Amniotic stem cell (primary cell): ENCODE results near the gene ZCWPW1.
A peak's percentile ranks its signal among the peaks of the same experiment; 100 is the strongest.

Source experiments
- DNase-seq: peaks from one replicate; lab custom pipeline; 2025; lab: John Stamatoyannopoulos, UW

ZCWPW1 gene, protein sequence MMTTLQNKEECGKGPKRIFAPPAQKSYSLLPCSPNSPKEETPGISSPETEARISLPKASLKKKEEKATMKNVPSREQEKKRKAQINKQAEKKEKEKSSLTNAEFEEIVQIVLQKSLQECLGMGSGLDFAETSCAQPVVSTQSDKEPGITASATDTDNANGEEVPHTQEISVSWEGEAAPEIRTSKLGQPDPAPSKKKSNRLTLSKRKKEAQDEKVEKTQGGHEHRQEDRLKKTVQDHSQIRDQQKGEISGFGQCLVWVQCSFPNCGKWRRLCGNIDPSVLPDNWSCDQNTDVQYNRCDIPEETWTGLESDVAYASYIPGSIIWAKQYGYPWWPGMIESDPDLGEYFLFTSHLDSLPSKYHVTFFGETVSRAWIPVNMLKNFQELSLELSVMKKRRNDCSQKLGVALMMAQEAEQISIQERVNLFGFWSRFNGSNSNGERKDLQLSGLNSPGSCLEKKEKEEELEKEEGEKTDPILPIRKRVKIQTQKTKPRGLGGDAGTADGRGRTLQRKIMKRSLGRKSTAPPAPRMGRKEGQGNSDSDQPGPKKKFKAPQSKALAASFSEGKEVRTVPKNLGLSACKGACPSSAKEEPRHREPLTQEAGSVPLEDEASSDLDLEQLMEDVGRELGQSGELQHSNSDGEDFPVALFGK

DNA sequence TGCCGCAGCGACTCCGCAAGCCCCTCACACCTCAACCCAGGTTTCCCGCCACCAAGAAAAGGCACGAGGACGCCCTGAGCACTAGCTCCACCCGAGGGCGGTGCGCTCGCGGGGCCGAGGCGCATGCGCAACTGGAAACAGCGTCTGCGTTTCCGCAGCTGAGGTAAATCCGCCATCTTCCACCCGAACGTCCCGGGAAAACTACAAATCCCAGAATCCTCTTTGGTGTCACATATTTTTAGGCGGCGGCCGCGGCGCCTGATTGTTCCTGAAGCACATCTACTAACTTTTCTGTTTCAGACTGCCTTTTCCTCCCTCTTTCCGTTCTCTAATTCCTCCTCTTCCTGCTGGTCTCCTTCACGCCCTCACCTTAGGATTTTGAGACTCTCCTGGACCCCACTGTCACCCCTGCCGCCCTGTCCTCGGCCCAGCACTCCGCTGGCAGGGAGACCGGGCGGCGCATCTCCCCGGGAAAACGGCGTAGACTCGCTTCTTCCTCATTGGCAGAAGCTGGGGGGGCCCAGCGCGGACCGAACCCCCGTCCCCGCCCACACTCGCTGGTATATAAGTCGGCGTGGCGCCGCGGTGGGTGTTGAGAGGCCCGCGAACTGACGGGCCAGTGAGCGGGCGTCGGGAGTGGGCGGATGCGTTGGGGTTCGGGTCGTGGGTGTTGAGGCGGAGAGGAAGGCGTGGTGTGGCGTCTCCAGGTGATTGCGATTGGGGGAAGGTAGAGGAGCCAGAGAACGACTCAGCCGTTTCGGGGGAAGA is at the start of gene ZCWPW1:
TSS of gene ZCWPW1 (minus strand) at position 505 of the 768 bp plus-strand sequence. CDS start 8,054 bp downstream, outside the sequence.
- DNase-seq, result peak; percentile 91

DNA sequence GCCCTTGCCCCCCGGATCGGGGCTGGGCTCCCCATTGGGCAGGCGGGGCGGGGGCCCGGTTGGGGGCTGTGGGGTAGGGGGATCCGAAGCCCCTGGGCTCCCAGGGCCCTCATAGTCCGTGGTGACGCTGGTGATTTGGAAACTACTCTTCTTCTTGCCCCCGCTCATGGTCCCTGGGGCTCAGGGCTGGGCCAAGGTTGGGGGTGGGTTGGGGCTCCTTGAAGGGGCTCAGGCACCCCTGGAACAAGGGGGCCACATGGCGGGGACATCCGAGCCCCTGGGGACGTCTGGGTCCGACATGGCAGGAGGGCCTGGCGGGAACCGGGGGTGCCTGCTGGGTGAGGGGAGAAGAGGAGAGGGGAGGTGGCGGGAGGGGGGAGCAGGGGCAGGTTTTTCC is 49.4 kb upstream of the ZCWPW1 start:
- DNase-seq, result no peak

DNA sequence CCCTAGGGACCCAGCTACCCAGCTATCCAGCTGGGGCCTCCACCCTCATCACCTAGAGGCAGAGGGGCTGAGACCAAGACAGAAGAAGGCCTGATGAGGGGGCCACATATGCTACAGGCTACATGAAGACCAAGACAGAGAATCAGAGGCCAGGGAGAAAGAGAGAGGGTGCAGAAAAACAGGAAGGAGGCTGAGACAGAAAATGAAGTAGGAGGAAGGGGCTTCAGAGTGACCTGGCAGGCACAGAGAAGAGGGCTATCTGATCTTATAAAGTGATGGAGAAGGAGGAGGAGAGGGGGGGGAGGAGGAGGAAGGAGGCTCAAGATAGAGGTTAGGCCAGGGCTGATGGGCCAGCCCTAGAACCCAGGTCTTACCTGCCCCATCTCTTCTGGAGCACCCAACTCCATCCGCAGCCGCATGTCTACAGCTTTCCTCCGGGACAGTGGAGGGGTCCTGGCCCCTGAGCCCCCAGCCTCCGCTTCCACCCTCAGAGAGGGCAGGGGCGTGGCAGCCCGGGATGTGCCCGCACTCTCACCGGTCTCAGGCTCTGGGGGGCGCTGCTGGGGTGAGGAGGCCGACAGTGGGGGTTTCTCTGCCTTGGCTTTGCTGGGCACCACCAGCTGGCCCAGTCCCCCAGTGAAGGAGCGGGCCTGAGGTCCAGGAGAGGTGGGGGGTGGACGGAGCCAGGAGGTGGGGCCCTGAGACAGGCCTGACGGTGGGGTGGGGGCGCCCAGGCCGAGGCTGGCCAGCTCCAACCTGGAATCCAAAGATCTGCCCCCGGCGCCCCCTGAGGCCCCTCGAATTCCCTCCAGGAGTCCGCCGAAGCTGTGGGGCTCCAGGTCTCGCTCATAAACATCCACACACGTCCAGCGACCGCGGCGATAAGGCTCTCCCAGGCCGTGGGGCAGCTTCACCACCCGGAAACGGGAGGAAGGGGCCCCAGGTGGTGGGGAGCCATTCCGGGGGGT is 48.7 kb upstream of the ZCWPW1 start:
- no peak for DNase-seq

DNA sequence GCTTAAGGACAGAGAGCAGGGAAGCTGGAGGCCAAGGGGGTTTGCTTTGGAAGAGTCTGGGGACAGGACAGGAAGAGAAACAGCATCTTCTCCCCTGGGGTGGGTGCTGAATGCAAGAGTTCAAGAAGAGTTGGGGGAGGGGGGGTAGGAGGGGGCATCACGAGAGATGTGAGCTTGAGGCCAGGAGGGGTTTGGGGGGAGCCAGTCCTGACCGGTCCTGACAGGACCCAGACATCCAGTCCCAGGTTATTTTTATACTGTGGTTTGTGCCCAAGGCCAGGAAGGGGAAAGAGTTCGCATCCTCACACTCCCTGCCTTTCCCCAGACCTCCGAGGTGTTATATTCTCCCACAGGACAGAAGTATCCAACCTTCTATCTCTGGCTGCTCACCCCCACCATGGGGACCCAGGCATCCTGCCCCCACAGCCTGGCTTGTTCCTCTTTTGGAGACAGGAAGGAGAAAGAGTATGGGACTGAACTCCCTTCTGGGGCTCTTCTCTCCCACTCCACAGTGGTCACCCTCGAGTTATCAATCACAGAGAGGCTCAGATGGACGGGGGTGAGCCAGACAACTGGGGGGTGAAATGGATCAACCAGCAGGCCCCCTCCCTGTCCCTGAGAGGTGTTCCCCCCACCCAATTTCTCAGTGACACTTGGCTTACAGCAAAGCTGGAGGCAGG is 47.7 kb upstream of the ZCWPW1 start:
- no peak for DNase-seq

DNA sequence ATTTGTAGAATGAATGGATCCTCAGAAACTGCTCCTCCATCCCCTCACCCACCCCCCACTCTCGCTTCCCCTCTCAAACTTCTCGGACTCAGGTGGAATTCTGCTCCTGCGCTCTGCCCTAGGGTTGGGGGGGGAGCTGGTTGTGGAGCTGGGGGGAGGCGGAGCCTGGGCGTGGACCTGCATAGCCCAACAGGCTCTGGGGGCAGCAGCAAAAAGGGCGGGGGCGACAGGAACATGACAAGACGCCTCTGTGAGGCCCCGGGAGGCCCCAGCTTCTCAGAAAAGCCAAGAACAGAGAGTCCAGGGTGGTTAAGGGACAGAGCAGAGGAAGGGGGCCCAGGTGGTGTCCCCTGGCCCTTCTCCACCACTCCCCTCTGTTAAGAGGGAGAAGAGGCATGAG is 47.0 kb upstream of the ZCWPW1 start:
- no peak for DNase-seq

DNA sequence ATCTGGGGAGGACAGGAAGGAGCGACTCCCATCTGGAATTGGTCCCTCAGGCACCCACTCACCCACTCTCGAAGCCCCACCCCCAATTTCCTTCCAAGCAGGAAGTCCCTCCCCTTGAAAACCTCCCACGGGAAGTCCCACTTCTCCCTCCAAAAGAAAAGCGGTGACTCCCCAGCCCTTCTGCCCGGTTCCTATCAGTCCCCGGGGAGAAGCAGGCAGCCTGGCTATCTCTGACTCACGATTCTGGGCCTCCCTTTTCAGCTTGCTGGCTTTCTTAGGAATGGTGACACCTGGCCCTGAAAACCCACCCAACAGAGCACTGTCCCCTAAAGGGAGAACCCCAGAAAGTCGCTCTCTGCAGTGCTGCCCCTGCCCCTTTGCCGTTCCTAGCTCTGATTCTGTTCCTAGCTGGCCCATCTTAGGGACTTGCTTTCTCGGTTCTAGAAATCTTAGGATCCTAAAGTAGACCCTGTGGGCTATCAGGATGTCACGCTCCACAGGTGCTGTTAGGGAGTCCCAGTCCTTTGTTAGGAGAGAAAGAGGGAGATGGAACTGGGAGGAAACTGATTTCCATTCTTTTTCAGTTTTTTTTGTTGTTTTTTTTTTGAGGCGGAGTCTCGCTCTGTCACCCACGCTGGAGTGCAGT is 44.5 kb upstream of the ZCWPW1 start:
- DNase-seq, result no peak

DNA sequence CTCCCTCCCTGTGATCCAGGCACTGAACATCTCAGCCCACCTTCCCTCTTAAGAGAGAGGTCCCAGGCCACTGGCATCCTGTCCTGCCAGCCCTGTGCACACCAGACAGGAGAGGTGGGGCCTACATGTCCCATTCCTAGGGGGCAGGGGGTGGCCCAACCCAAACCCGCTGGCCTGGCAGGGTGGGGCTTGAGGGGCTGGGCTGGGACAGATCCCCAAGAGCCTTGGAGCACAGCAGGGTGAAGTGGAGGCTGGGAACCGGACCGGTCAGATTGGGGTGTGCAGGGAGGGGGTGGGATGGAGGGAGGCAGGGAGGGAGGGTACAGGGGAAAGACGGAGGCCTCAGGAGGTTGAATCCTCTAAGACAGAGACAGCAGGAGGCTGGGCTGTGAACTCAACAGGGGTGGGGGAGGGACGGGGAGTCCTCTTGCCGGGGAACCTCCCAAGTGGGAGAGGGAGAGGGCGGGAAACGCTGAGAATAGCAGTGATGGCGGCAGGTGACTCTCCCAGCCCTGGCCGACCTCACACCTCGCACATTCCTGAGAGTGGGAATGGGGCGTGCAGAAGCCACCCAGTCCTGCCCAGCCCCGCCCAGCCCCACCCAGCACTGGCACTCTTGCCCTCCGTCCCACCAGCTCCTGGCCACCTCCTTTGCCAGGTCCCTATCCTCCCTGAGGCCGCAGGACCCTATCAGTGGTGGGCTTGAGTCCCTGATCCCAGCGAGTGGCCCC is 43.8 kb upstream of the ZCWPW1 start:
- DNase-seq, result no peak

DNA sequence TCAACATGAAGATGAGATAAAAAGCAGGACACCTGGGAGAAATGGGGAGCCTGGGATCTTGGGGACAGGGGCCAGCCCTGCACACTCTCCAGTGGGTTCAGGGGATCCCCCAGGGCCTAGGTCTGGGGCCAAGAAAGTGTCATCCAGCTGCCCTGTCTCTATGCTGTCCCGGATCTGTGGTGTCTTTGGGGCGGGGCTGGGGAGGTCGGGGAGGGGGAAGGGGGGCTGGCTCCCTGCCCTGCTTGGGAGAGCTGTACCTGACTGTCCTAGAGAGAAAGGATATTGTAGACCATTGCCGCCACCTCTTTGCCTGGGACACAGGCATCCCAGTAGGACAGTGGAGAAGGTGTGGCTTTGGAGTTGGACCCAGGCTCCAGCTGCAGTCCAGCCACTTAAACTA is 42.5 kb upstream of the ZCWPW1 start:
- DNase-seq, result no peak

DNA sequence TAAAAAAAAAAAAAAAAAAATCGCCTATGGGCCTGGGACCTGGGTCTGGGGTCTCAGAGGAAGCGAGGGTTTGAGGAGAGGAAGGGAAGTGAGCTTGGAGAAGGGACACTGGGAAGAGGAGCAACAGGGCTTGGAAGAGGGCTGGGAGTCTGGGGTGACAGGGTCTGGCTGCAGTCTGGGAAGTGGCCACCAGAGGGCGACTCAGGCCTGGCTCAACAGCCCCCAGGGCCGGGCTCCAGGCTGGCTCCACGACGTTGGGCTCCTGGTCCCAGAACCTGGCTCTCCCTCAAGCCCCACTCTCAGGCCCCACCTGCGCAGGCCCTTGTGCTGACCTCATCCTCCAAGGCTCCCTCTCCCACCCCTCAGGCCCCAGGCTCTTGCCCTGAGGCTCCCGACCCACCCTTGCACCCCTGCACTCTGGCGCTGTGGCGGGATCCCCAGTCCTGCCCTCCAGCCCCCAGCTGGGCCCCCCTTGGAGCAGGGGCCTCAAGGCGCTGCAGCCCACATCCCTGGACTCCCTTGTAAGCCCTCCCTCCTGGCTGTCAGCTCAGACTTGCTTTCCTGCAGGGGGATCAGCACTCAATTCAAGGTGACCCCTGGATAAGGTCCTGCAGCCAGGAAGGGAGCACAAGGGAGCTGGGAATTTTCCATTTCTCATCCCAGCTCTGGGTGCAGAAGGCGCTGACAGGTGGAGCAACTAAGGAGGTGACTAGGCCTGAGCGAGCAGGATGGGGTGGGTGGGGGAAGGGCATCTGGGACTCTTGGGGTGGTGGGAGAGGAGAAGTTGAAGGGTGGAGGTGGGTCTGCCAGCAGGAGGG is 40.9 kb upstream of the ZCWPW1 start:
- DNase-seq, result peak; percentile 59

DNA sequence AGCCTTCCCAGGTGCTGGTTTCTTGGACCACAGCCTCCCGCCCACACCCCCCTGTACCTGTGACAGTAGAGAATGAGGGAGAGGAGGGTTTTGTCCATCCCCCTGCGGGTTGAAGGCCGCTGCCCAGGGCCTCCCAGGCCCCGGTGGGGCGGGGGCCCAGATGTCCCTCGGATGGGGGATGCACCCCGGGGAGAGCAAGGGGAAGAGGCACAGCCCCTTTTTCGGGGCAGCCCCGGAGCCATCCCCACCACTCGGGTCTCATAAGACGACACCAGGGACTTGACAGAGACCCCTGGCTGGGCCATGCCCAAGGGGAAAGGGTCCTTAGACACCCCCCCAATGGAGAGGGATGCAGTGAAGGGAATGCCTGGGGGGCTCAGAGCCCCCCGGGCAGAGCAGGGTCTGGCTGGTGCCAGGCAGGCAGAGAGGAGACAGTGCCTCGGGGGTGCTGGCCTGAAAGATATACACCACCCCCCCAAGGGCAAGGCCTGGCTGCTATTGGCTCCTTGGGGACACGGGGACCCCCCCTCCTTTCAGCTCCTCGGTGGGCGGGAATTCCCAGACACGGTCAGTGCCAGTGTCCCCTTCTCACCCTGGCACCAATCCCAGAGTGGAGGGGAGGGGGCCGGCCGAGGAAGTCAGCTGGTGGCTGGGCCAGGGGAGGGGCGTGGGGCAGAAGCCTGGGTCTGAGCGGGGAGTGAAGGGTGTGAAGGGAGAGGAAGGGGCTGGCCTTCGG is 39.3 kb upstream of the ZCWPW1 start:
- DNase-seq, result no peak

DNA sequence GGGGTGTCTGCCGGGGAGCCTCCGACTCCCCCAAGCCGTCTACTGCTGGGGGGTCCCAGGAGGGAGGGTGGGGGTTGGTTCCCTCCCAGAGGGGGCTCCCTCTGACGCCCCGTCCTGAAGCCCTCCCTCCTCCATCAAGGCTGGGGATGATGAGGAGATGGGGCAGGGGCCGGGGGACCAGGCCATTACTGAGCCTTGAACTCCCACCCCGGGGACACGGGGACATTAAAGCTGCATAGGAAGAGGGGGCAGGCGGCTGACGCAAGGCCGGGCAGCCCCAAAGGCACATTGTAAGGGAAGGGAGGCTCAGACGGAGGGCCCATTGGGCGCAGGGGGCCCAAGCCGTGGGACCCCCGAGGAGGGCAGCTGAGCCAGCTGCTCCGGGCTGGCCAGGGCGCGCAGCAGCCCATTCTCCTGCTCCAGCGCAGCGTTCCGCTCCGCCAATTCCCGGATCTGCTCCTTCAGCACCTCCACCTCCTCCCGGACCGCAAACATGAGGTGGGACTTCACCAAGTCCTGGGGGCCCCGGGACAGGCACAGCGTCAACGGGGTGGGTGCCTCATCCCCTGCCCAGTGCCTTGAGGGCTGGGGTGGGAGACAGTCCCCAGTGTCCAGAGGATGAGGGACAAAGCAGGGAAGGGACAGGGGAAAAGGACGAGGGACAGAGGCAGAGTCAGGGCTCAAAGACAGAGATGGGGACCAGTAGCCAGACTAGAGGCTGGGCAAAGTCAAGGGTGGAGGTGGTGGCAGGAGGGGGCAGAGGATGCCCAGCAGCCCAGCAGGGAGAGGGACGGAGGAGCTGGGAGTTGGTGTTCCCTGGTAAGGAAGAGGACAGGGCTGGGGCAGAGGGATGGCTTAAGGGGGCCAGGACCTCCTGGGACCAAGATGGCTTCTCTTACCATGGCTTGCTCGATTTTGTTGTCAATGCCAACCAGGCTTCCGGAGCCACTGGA is 38.4 kb upstream of the ZCWPW1 start:
- no peak for DNase-seq

DNA sequence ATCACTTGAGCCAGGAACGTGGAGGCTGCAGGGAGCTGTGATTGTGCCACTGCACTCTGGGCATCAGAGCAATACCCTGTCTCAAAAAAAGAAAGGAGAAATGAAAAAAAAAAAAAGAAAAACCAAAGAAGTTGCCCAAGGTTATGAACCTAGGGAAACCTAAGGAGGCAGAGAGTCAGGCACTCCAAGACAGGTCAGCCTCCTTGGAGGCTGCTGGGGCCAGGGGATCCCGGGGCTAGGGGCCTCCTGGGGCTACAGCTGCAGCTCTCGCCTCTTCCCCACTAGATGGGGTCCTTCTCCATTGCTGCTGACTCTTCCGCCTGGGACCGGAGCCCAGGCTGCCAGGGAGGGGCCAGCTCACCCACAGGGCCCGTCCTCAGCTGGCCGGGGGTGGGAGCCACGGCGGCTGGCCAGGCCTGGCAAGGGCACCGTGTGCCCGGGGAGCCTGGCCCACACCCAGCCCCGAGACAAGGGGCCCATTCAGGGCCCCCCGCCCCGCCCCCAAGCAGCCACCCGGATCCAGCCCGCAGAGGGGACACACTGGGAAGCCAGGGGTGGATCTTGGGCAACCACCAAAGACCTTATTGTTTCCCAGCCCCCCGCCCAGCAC is 37.3 kb upstream of the ZCWPW1 start:
- peak; percentile 30 for DNase-seq

DNA sequence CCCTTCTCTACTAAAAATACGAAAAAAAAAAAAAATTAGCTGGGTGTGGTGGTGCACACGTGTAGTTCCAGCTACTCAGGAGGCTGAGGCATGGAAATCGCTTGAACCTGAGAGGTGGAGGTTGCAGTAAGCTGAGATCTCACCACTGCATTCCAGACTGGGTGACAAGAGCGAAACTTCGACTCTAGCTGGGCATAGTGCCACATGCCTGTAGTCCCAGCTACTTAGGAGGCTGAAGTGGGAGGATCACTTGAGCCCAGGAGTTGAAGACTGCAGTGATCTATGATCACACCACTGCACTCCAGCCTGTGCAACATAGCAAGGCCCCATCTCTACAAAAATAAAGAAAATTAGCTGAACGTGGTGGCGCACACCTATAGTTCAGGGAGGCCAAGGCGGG is 36.8 kb upstream of the ZCWPW1 start:
- DNase-seq, result no peak

DNA sequence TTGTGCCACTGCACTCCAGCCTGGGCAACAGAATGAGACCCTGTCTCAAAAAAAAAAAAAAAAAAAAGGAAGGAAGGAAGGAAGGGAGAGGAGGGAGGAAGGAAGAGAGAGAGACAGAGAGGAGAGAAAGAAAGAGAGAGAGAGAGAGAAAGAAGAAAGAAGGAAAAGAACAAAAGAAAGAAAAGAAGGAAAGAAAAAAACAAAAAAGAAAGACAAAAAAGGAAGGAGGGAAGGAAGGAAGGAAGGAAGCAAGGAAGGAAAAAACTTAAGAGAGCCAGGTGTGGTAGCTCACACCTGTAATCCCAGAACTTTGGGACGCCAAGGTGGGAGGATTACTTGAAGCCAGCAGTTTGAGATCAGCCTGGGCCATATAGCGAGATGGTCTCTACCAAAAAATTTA is 36.3 kb upstream of the ZCWPW1 start:
- DNase-seq, result no peak

DNA sequence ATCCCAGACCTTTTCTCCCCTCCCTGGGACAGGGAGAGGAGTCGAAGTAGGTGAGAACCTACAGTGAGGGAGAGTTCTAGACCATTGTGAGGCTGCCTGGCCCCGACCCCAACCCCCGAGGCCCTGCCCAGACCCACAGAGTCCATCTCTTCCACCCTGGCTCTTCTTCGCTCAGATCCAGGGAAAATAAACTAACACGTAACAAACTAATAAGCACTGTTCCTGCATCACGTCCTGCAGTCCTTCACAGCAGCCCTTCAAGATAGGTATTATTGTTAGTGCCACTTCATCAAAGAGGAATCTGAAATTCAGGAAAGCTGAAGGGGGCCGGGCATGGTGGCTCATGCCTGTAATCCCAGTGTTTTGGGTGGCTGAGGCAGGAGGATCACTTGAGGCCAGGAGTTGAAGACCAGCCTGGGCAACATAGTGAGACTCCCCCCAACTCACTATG is 35.7 kb upstream of the ZCWPW1 start, which contains the start of gene SPACDR:
TSS of gene SPACDR (minus strand) at position 51 of the 451 bp plus-strand sequence. CDS start 235 bp downstream, outside the sequence.
- no peak for DNase-seq

DNA sequence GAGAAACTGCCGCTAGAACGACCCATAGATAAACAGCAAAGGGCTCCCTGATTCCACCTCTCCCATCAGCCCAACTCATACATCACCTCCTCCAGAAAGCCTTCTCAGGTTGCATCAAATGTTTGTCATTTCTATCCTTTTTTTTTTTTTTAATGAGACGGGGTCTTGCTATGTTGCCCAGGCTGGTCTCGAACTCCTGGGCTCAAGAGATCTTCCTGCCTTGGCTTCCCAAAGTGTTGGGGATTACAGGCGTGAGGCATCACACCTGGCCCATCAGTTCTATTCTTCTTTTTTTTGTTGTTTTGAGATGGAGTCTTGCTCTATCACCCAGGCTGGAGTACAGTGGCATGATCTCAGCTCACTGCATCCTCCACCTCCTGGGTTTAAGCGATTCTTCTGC is 28.5 kb upstream of the ZCWPW1 start:
- DNase-seq, result no peak
